Measurements from ENCODE around the gene SEZ6L.

The SEZ6L gene

DNA sequence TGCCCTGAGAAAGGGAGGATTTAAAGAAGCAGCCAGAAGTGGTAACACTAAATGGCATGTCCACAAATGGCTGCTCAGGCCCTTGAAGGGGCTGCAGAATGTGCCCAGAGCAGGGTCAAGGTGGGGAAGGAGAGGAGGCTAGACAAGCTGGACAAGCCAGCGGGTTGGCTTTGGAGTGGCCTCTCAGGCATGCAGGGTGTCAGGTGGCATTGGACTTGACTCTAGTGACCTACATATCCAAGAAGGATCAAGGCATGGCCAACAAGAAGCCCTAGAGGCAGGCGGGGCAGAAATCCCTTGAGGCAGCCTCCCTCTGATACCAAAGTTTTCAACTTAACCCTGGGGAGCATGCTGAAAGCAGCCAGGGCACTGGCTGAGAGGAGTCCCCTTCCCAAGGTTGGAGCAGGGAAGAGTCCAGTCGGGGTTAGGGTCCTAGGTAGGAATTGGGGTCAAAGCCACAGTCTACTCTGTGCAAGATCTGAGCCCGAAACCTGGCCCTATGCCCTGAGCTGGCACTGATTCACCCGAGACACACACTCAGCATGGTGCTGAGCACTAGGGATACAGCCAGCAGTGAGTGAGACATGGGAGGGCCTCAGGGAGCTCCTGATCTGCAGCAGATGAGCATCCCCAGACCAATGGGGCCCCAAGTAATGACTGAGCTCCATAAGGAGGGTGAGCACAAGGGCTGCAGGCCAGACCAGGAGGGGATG, 164.0 kb downstream of the SEZ6L start:
- TF ChIP-seq CTCF (conservative IDR thresholded peaks at IDR 0.05; ENCODE audit: low read depth), result no peak
- ChIA-PET CTCF (no interaction called here), POLR2A (ENCODE audit: low non-redundant PET) (no interaction called here)
- H3K27ac ChIP-seq, result no peak overlapping the region
- no peak for DNase-seq (ENCODE audit: low spot score)

DNA sequence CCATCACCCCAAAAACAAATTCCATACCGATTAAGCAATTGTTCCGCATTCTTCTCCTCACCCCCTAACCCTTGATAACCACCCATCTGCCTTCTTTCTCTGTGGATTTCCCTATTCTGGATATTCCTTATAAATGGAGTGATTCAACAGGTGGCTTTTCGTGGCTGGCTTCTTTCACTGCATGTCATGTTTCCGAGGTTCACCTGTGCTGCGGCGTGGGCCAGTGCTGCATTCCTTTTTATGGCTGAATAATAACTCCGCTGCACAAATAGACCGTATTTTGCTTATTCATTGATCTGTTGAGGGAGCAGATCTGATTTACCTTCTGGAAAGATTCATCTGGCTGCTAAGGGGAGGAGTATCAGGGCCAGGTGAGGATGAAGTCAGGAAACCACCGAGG, 165.0 kb downstream of the SEZ6L start:
- ChIA-PET CTCF (no interaction called here), POLR2A (ENCODE audit: low non-redundant PET) (no interaction called here)
- TF ChIP-seq CTCF (conservative IDR thresholded peaks at IDR 0.05; ENCODE audit: low read depth), result no peak
- no peak for DNase-seq (ENCODE audit: low spot score)
- no peak overlapping the region for H3K27ac ChIP-seq

GRCh38 chr22:26336773-26337172, 167.5 kb downstream of the SEZ6L start:
- DNase-seq (ENCODE audit: low spot score), result no peak
- no peak overlapping the region for H3K27ac ChIP-seq
- ChIA-PET POLR2A (ENCODE audit: low non-redundant PET) (no interaction called here), CTCF (interaction anchor here (0.6 kb wide), 1 partner anchor 481 kb away, joined by 6 read pairs; no protein-coding TSS in a partner anchor)
- TF ChIP-seq CTCF (conservative IDR thresholded peaks at IDR 0.05; ENCODE audit: low read depth), result no peak

- ChIA-PET CTCF (no interaction called here), POLR2A (ENCODE audit: low non-redundant PET) (no interaction called here)
- no peak for DNase-seq (ENCODE audit: low spot score)
- no peak for TF ChIP-seq CTCF (conservative IDR thresholded peaks at IDR 0.05; ENCODE audit: low read depth)
- no peak overlapping the region for H3K27ac ChIP-seq
These were observed 170.5 kb downstream of the SEZ6L start for GRCh38 chr22:26339755-26340154.

GRCh38 chr22:26342745-26343410, 173.6 kb downstream of the SEZ6L start:
- DNase-seq (ENCODE audit: low spot score), result no peak
- ChIA-PET POLR2A (ENCODE audit: low non-redundant PET) (no interaction called here), CTCF (interaction anchor here (0.5 to 0.6 kb wide), 3 partner anchors 11 to 880 kb away, joined by 3 to 4 read pairs (median 4); no protein-coding TSS in a partner anchor)
- no peak for TF ChIP-seq CTCF (conservative IDR thresholded peaks at IDR 0.05; ENCODE audit: low read depth)
- H3K27ac ChIP-seq, result no peak overlapping the region

DNA sequence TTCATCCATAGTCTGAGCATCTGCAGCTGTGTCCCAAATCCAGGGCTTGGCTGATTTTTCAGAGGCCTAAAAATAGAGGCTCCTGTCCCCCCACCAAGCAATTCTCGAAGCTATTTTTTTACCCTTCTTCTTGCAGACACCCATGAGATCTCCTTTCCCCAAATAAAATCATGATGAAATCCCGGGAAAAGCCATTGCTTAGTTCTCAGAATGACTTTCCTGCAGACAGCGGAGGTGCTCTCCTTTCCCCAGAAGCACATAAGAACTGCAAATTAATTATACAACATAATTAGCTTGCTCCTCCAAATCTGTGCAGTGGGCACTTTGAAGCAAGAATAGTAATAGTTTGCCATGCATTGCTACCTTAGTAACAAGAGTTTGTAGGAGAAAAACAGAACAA, 176.2 kb downstream of the SEZ6L start:
- no peak for DNase-seq (ENCODE audit: low spot score)
- no peak overlapping the region for H3K27ac ChIP-seq
- ChIA-PET POLR2A (ENCODE audit: low non-redundant PET) (no interaction called here), CTCF (interaction anchor here (0.8 kb wide), 1 partner anchor 722 kb away, joined by 6 read pairs; no protein-coding TSS in a partner anchor)
- no peak for TF ChIP-seq CTCF (conservative IDR thresholded peaks at IDR 0.05; ENCODE audit: low read depth)

Measured in RWPE1 (cell line).